OCI-M2 (cell line): Measurements from ENCODE around the gene CYTL1.
"Not testable (repeated sequence)": the region's sequence is repeated elsewhere in the genome, so short reads cannot be mapped to it uniquely, and the experiment has no call there.

Experiments
- DNase-seq: peaks from one replicate; lab custom pipeline; 2025; ENCODE audit not compliant: unreplicated experiment; lab: John Stamatoyannopoulos, UW

Gene CYTL1

DNA sequence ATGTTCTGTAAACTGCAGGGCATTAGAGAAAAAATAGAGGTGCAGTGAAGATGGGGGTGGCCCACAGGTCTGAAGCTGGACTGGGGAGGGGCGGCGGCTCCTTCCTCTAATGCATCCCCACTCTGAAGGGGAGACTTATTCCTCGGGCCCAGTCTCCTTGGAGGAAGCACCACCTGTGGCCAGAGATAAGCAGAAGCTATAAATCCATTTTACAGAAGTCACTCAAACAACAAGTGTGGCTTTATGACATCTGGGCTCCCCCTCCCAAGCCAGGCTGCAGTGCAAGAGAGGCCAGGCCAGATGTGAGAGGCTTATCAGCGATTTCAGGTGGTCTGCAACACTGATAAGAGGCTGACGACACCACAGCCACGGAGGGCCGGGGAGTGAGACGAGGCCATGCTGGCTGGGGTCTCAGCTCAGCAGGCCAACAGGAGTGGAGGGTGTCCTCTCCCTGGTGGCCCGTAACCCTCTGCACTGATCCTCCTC lies 15.8 kb downstream of the CYTL1 start:
- no peak for DNase-seq

DNA sequence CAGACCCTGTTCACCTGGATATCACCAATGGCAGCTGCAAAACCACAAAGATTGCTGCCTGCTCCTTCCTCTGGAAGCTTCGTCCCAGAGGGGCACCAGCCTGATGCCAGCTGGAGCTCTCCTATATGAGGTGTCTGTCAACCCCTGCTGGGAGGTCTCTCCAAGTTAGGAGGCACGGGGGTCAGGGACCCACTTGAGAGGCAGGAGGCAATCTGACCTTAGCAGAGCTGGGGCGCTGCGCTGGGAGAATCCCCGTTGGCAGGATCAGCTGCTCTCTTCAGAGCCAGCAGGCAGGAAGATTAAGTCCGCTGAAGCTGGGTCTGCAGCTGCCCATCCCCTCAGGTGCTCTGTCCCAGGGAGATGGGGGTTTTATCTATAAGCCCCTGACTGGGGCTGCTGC lies 17.6 kb downstream of the CYTL1 start:
- not testable (repeated sequence) for DNase-seq

DNA sequence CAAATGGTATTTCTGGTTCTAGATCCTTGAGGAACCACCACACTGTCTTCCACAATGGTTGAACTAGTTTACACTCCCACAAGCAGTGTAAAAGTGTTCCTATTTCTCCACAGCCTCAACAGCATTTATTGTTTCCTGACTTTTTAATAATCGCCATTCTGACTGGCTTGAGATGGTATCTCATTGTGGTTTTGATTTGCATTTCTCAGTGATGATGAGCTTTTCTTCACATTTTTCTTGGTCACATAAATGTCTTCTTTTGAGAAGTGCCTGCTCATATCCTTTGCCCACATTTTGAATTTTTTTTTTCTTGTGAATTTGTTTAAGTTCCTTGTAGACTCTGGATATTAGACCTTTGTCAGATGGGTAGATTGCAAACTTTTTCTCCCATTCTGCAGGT lies 22.3 kb downstream of the CYTL1 start:
- DNase-seq: not testable (repeated sequence)

DNA sequence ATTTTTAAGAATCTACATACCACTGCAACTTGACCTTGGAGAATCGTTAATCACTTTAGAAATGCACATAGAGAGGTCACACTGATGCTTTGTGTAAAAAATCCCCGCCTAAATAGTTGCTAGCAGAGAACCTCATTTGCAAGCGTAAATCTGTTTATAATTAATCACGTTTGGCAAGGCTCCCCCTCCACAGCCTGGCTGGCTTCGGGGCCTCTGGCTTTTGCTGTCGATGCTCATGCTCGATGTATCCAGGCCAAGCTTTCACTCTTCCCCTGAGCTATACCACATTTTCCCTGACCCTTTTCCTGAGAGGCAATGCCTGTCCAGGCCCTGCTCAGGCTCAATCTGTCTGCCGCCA lies 23.4 kb downstream of the CYTL1 start:
- no peak for DNase-seq

DNA sequence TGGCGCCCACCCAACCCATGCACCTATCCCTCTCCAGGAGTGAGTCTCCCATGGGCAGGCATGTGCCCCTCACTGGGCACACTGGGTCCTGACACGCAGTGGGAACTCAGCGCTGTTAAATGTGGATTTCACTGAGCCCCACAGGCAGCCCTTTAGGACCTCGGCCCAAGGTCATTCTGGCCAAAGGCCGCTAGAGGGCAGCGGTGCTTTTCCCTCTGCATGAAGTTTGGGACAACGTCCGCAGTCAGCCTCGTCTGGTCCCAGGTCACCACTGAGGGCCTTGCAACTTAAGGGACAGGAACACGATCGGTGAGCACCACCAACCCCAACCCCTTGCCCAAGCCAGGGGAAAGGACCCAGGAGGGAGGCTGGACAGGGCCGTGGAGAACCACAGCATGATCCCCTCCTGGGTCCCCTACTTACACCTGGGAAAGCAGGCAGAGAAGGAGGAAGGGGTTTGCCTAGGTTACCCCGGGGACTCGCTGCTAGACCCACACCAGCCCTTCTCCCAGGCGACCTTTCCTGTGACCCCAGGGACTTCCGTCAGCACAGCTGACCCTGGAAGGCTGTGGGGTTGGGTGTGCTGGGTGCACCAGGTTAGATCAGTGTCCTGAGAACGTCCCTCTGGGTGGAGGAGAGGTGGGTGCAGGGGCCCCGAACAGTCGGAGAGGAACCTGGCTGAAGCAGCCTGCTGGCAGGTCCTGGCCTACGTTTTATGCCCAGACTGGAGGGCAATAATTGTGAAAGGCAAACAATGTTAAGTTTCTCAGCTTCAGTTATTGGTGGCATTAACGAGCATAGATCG lies 24.0 kb downstream of the CYTL1 start:
- no peak for DNase-seq

DNA sequence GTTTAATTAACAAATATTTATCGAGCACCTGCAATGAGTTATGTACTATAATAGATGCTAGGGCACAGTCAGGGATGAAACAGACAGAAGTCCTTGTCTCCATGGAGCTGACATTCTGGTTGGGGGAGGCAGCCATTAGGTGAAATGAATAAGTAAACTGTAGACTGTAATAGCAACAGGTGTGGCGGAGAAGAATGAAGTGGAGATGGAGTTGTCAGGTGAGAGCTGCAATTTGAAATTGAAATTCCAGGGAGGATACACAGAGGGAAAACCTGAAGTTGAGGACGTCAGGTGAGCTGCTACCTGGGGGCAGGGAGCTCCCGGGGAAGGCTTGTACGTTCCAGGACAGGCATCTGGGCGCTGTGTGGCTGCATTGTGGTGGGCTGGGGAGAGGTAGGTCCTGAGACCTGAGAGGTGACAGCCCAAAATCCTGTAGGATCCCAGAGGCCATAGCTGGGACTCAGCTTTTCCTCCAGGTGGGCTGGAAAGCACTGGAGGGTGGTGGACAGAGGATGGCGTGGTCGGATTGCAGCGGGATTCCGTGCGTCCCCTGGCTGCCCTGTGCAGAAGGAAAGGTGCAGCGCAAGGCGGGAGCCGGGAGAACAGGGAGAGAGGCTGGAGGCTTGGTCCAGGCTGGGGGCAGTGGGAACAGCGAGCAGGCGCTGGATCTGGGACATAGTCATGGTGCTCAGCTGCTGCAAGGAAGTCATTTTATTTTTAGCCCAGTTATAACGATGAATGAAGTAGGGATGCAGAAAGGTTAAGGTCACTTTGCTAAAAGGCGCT lies 24.8 kb downstream of the CYTL1 start:
- no peak for DNase-seq

DNA sequence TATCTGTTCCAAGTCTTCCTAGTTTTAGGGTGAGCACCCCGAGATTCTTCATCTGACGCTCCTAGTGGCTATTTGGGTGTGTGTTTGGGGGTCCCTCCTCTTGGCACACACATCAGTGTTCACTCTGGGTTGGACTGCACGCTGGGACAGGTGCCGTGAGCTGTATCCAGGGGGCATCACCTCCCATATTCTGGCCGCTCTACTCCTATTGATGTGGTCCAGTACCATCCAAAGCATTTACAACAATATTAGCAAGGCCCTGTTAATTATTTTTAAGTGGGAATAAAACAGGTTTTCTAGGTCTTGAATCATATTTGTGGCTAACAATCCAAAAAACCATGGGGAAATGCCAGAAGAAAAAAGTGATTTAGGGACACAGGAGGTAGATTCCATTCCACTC lies 26.4 kb downstream of the CYTL1 start:
- DNase-seq: no peak

DNA sequence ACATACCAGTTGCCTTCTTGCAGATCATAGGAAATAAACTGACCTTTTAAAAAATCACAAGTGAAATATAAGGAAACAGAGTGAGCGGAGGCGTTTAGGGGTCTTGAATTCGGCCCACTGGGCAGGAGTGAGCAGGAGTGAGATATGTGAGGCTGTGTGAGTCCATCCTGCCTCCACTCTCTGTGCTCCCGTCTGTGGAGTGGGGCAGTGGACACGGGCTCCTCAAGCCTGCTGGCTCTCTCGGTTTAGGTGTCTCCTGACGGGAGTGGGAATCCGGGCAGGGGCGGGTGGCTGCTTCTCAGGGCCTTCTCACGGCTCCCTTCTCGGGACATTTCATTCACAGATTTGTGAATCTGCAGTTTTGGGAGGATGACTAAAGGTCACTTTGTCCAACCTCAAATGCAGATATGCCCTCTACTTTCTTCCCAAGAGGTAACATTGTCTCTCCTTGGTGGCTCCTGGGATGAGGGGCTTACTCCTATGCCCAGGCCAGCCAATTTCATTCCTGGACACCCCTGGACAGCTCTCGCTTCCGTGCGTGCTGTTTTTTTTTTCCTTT lies 27.6 kb downstream of the CYTL1 start:
- DNase-seq: no peak

DNA sequence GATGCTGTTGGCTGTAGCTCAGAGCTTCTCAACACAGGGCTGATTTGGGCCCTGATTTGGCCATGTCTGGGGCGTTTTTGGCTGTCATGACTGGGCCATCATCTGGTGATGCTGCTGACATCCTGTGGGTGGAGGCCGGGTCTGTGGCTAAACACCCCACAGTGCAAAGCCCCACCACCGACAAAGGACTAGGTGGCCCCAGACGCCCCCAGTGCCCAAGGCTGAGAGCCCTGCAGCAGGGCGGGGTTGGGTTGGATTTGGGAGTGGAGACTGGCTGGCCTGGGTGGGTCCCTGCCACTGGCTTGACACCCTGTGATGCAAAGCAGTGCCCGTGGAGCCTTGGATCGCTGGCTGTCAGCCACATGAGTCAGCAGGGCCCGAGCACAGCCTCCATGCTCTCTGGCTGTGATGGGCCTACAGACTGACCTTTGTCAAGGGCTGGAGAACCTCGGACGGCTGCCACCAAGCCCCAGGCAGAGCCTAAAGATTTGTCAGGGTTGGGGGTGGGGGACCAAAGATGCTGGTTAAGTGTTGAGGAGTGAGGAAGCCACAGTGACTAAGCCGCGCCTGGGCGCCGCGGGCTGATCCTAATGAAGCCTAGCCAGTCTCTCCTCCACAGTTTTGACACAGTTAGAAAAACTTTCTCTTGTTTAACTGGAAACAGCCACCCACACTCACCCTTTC lies 28.3 kb downstream of the CYTL1 start:
- no peak for DNase-seq

DNA sequence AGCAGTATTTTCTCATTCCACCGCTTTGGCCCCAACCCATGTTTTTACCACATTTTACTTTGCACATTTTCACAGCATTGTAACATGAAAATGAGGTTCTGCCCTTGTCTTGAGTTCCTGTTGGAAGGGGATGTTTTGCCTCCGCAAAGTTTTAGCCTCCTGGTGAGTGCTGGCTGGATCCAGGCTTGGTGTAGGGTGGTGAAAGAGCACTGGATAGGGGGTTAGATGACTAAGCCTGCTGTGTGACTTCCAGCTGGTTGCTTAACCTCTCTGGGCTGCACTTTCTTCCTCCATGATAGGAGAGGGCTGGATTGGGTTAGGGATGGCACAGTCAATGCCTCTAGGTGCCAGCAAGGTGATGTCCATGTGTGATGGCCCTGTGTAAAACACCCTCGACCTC lies 28.9 kb downstream of the CYTL1 start:
- no peak for DNase-seq

DNA sequence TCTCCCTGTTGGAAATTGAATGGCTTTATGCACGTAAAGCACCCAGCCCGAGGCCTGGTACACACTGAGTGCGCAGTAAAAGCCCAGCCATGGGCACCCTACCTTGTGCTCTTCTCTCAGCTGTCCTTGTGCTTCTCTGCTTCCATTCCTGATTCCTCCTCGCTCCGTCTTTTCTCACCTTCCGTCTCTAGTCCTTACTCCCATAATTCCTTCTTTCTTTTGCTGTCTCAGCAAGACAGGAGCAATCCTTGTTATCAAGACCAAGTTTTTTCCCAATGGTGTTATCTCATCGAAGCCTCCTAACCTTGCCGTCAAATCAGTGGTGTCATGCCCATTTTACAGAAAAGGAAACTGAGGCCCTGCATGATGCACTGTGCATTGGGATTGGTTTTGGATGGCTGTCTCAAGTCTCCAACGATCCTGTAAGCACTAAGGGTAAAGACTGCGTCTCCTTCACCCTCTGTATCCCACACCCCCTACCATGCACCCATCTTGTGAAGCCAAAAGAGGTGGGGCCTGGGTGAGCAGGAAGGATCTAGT lies 30.1 kb downstream of the CYTL1 start:
- no peak for DNase-seq

DNA sequence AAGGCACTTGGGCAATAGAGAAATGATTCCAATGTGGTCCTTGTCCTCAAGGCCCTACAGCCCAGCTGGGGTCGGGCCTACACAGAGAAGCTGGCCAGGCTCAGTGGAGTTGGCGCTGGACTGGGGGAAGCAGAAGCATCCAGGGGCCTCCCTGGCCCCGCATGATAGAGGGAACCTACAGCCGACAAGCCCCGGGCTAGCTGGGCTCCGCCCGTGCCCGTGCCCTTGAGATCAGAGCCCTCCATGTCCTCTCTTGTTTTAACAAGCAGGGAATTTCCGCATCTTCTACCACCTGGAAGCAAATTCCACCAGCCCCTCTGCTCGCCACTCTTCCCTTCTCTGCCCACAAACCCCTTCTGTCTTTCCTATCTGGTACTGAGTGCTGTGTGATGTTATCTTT lies 31.6 kb downstream of the CYTL1 start:
- no peak for DNase-seq

DNA sequence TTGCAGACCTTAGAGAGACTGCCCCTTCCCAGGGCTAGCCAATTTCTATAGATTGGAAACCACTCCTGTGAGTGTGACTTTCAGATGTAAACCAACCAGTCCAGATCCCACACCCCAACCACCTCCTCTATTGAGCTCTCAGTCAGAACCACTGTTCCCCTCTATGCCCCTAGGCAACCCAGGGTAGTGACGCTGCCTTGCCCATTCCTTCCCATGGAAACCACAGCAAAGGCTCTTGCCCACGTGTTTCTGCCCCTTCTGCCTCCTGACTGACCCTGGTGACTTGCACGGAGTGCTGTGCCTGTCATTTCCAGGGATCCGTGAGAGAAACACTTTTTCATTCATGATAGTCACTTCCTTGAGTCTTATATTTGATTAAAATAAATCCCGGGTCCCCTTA lies 32.4 kb downstream of the CYTL1 start:
- DNase-seq: no peak

DNA sequence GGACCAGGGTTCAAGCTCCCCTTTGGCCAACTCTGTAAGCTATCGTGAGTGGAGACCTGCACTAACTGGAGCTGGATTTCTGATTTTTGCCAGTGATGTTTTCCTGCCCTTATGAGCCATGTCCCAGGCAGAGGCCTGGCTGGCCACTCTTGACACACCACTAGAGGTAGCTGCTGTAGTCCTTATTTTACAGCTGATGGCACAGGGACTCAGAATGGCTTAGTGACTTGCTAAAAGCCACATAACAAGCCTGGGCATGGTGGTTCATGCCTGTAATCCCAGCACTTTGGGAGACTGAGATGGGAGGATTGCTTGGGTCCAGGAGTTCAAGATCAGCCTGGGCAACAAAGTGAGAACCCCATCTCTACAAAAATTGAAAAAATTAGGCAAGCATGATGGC lies 33.4 kb downstream of the CYTL1 start:
- no peak for DNase-seq

DNA sequence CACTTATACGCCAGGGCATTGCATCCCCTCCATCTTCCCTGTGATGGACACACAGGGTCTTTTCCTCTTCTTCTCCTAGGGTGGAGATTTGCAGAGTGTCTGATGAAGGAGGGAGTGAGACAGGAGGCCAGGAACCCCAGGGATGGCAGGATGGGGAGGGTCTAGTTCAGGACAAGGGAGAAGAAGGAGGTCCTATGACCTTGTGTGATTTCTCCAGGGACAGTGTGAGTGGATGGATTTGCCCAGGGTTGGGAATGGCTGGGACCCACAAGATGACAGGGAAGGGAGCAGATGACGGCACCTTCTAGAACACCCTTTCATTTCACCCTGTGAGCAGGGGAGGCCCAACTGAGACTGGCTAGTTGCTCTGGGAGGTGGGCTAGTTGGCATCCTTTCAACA lies 34.2 kb downstream of the CYTL1 start:
- no peak for DNase-seq

DNA sequence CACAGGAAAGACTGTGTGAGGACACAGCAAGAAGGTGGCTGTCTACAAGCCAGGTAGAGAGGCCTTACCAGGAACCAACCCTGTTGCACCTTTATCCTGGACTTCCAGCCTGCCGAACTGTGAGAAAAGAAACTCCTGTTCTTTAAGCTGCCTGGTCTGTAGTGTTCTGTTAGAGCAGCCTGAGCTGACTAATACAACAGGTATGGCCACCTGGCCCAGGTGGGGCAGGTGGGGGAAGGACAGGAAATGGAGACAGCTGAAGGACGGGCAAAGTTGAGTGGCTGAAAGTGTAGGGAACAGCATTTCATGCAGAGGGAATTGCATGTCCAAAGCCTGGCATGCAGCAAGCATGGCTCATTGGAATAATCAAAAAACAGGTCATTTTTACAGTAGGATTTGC lies 35.1 kb downstream of the CYTL1 start:
- DNase-seq: no peak

DNA sequence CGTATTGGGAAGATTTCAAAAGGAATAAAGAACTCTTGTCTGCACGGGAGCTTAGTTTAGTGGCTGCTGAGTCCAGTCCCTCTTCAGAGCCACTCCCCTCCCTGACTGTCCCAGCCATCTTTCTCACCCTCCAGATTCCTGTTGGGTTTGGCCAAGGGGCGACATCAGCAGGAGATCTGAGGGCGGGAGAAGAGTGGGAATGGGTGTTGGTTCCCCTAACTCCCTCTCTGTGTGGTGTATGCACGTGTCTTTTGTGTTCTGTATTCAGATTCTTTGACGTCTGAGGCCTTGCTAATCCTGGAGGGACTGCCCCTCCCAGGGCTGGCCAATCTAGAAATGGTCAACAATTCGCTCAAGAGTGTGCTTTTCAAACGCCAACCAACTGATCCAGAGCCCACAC lies 37.4 kb downstream of the CYTL1 start:
- no peak for DNase-seq

DNA sequence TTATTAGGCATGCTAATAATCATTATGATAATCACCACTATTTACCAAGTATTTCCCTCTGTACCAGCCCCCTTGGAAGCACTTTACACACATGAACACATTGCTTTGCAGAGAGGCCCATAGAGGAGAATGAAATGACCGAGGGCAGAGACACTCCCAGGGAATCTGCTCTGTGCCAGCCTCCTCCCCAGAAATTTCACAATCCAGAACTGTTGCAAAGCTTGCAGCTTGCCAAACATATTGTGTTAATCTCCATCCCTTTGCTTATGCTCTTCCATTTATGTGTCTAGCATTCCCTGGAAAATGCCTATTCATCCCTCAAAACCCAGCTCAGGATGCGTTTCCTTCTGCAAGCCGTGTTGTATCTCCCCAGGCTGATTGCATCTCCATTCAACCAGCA lies 37.8 kb downstream of the CYTL1 start:
- DNase-seq: no peak

DNA sequence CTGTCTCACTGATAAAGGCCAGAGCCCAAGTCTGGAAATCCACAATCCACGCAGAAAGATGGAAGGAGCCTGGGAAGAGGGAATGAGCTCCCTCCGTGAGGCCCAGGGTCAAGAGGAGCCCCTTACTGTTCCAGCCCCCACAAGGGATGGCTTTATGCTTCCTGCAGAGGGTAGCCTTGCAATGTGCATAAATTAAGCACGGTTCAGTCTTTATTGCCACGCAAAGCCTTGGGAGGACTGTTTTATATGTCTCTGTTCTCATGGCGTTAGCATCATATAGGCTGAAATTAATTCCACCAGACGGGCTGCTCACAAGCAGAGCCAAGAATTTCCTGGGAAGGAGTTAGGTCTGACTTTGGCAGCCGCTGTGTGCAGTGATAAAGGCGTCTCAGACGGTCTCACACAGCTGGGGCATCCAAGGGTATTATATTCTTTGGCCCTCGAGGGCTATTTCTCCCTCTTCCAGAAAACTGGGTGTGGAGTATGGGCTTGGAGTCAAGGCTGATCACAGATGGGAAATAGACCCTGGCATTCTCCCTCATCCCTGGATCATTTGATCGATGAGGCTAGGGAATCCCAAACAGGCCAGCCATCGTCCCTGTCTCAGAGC lies 38.5 kb downstream of the CYTL1 start:
- DNase-seq: no peak

DNA sequence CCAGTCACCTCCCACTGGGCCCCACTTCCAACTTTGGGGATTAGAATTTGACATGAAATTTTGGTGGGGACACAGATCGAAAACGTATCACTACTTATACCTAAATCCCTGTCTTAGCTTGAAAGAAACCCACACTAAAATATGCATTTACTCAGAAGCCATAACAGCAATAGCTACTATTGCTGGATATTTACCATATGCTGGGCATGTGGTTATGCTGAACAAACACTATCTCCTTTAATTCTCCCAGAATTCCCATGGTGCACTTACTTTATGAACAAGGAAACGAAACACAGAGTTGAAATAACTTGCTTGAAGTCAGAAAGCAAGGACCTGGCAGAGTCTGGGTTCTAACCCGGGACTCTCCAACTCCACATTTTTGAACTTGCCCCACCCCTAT lies 39.3 kb downstream of the CYTL1 start:
- no peak for DNase-seq

DNA sequence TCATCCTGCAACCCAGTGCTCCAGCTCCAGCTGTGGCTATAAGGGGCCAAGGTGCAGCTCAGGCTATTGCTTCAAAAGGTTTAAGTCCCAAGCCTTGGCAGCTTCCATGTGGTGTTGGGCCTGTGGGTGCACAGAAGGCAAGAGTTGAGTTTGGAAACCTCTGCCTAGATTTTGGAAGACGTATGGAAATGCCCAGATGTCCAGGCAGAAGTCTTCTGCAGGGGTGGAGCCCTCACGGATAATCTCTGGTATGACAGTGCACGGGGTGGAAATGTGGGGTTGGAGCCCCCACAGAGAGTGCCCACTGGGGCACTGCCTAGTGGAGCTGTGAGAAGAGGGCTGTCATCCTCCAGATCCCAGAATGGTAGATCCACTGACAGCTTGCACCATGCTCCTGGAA lies 44.5 kb downstream of the CYTL1 start:
- no peak for DNase-seq
